Measurements from ENCODE around the gene MAX.

DNA sequence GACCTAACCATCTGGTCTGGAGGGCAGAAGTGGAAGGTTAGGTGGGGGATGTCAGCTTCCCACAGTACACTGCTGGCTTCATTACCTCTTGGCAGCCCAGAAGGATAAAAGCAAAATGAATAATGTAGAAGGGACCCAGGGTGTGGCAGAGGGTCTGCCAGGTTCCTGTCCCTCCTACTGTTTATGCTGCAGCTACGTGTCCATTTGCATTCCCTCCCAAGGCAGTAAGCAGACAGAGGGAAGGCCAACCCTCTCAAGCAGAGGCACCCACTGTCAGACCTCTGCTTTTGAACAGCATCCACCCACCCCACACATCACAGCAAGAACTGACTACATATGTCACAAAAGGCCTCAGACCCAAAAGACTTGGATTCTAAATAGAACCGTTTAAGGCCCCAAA lies 19.4 kb downstream of the MAX start:
- TF ChIP-seq POLR2A (IDR thresholded peaks at IDR 0.05) (no peak), POLR2AphosphoS5 (IDR thresholded peaks at IDR 0.05) (no peak)
- TF ChIP-seq, protein P1, sequence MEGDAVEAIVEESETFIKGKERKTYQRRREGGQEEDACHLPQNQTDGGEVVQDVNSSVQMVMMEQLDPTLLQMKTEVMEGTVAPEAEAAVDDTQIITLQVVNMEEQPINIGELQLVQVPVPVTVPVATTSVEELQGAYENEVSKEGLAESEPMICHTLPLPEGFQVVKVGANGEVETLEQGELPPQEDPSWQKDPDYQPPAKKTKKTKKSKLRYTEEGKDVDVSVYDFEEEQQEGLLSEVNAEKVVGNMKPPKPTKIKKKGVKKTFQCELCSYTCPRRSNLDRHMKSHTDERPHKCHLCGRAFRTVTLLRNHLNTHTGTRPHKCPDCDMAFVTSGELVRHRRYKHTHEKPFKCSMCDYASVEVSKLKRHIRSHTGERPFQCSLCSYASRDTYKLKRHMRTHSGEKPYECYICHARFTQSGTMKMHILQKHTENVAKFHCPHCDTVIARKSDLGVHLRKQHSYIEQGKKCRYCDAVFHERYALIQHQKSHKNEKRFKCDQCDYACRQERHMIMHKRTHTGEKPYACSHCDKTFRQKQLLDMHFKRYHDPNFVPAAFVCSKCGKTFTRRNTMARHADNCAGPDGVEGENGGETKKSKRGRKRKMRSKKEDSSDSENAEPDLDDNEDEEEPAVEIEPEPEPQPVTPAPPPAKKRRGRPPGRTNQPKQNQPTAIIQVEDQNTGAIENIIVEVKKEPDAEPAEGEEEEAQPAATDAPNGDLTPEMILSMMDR (IDR thresholded peaks at IDR 0.05), result no peak

All from stomach (tissue), 4 donors.